ENCODE data around the gene DCP2.

GRCh38 chr5:112976432-112977309 lies at the start of gene DCP2:
- TF ChIP-seq YY1 (tag by site-specific recombination; IDR thresholded peaks at IDR 0.05) (peak; percentile 65; the same call in 1 of the 2 replicates), CTCF (tag by site-specific recombination; IDR thresholded peaks at IDR 0.05) (peak; percentile 59; the same call in 1 of the 2 replicates), SCRT1 (tag by site-specific recombination; IDR thresholded peaks at IDR 0.05; ENCODE audit: borderline replicate concordance) (no peak), TCF7L2 (IDR thresholded peaks at IDR 0.05; ENCODE audit: borderline replicate concordance, low read depth, low read length) (peak; percentile 61; the same call in 1 of the 2 replicates), ZNF239 (tag by site-specific recombination; IDR thresholded peaks at IDR 0.05) (no peak; the same call in 1 of the 2 replicates), ZNF792 (tag by site-specific recombination; IDR thresholded peaks at IDR 0.05) (no peak), ZNF18 (tag by site-specific recombination; IDR thresholded peaks at IDR 0.05) (no peak), ZNF707 (tag by site-specific recombination; IDR thresholded peaks at IDR 0.05) (no peak)

Measured in HEK293 (cell line).